Upper lobe of left lung (tissue), 6 donors: ENCODE data around the gene KDM4F. TPM values are rescaled to one million over a fixed set of nuclear protein-coding genes. Genes with fewer than 3 reads are reported as not detected.
A peak's percentile ranks its signal among the peaks of the same experiment; 100 is the strongest.

Experiments
- ATAC-seq, 2 donors: fragments of 200-7000 bp; cut with Tn5 transposase; one replicate each; pipeline ENCODE4 v1.9.1; 2022; ENCODE audit warnings: mild to moderate bottlenecking in 2 of 2, moderate library complexity in 2 of 2; ENCODE audit not compliant: low FRiP score in 2 of 2
- DNase-seq, 2 donors: peaks; one replicate each; pipeline ENCODE4 v3.0.0-alpha.2; 2019 to 2020
- H3K27ac ChIP-seq, 4 donors: fragments of 200-600 bp; sonication (generic); one replicate each; pipeline ENCODE4 v1.5.1; 2016 to 2019
- H3K27me3 ChIP-seq, 4 donors: fragments of 200-600 bp; sonication (generic); one replicate each; pipeline ENCODE4 v1.5.1; 2017 to 2019
- H3K36me3 ChIP-seq, 4 donors: fragments of 200-600 bp; sonication (generic); one replicate each; pipeline ENCODE4 v1.5.1; 2016 to 2019
- H3K4me1 ChIP-seq, 4 donors: fragments of 200-600 bp; sonication (generic); one replicate each; pipeline ENCODE4 v1.5.1; 2018 to 2019
- H3K4me3 ChIP-seq, 4 donors: fragments of 200-600 bp; sonication (generic); one replicate each; pipeline ENCODE4 v1.5.1; 2017 to 2019; ENCODE audit warnings: mild to moderate bottlenecking in 2 of 4, moderate library complexity in 1 of 4
- H3K9me3 ChIP-seq, 4 donors: fragments of 200-600 bp; sonication (generic); one replicate each; pipeline ENCODE4 v1.5.1; 2018 to 2019
- CTCF ChIP-seq, 6 experiments: fragments of 450-650 bp in 4 of 6; fragments of 200-600 bp in 2 of 6; sonication (generic) in 2 of 6; IDR thresholded peaks; one replicate each; pipeline ENCODE4 v1.5.1; 2016 to 2019; ENCODE audit warnings: antibody characterized with exemption in 6 of 6
- EP300 ChIP-seq, 4 donors: sonication (generic); formaldehyde crosslinking; IDR thresholded peaks; one replicate each; pipeline ENCODE4 v1.5.1; 2017; ENCODE audit warnings: antibody characterized with exemption in 4 of 4, control low read depth in 2 of 4
- POLR2A ChIP-seq, 4 donors: fragments of 450-650 bp; IDR thresholded peaks; one replicate each; pipeline ENCODE4 v1.5.1; 2016 to 2017; ENCODE audit warnings: antibody characterized with exemption in 4 of 4, mild to moderate bottlenecking in 2 of 4
- POLR2AphosphoS5 ChIP-seq, 2 donors: sonication (generic); formaldehyde crosslinking; IDR thresholded peaks; one replicate each; pipeline ENCODE4 v1.5.1; 2017; ENCODE audit warnings: antibody characterized with exemption in 2 of 2
- WGBS, 2 donors: methylation state at CpG; one replicate each; pipeline ENCODE4 v1.1.5; 2017 to 2018; 5-methylcytosine and 5-hydroxymethylcytosine counted together
- total RNA-seq, 6 donors: library from RNA; depleted of rRNA in 4 of 6; stranded (reverse); fragments of >200 nt in 4 of 6; gene quantifications; one replicate each; pipeline versions ENCODE4 v1.1.0 to v1.2.1, GENCODE V29; 2016 to 2021
- donor health status: DM: no; HTN: no; CAD: no; lungs with moderate emphysema.
- donor health status: DM: no; HTN: yes; CAD: no; lungs with severe emphysema.

KDM4F gene
- total RNA-seq, 6 donors from 2014 or later = not detected

GRCh38 chr11:95086836-95087570, 37.8 kb downstream of the KDM4F start:
- Histone ChIP-seq H3K27me3 (no peaks in the 10 kb centered on the region), H3K36me3 (no peaks in the 10 kb centered on the region), H3K27ac (no peak overlapping the region), H3K9me3 (no peaks in the 10 kb centered on the region), H3K4me3 (no peak overlapping the region), H3K4me1 (peaks cover 11 to 26% (median 13%) of the 10 kb centered on the region in 4 donors)
- no peak for DNase-seq
- ATAC-seq = no peak
- WGBS, 2 donors = 78 to 89% methylated on average over 1 of the region's 1 CpG
- TF ChIP-seq CTCF (IDR thresholded peaks at IDR 0.05) = no peak
- TF ChIP-seq POLR2A (IDR thresholded peaks at IDR 0.05) = no peak
- TF ChIP-seq POLR2AphosphoS5 (IDR thresholded peaks at IDR 0.05) = no peak
- TF ChIP-seq EP300 (IDR thresholded peaks at IDR 0.05) = no peak

GRCh38 chr11:95088946-95089619, 39.9 kb downstream of the KDM4F start:
- TF ChIP-seq POLR2A (IDR thresholded peaks at IDR 0.05) = no peak
- TF ChIP-seq POLR2AphosphoS5 (IDR thresholded peaks at IDR 0.05) = no peak
- no peak for TF ChIP-seq EP300 (IDR thresholded peaks at IDR 0.05)
- TF ChIP-seq CTCF (IDR thresholded peaks at IDR 0.05) = no peak
- Histone ChIP-seq H3K4me3 (peak overlapping the region; percentile 46 to 96 (median 71)), H3K36me3 (no peaks in the 10 kb centered on the region), H3K9me3 (no peaks in the 10 kb centered on the region), H3K27me3 (no peaks in the 10 kb centered on the region), H3K27ac (peak overlapping the region; percentile 89 to 95 (median 91)), H3K4me1 (peaks cover 23 to 37% (median 29%) of the 10 kb centered on the region in 4 donors)
- 9 to 18% methylated on average over 20 to 27 of the region's 27 CpGs for WGBS, 2 donors
- DNase-seq (no peak), ATAC-seq (peak; percentile 60 to 81)

GRCh38 chr11:95089620-95090542, 40.7 kb downstream of the KDM4F start, which contains the start of gene ENDOD1:
TSS of gene ENDOD1 (plus strand) at chr11:95089846. CDS start at chr11:95089928, 82 bp downstream.
- Histone ChIP-seq H3K27ac (peak within 1 kb of the TSS; percentile 89 to 95 (median 91)), H3K27me3 (no peaks in the 10 kb centered on the region), H3K36me3 (no peaks in the 10 kb centered on the region), H3K4me1 (peaks cover 23 to 37% (median 31%) of the 10 kb centered on the region in 4 donors), H3K9me3 (no peaks in the 10 kb centered on the region), H3K4me3 (peak within 1 kb of the TSS; percentile 68 to 96 (median 85))
- peak in 3 of 4 donors; percentile 71 to 91 (median 76) for TF ChIP-seq POLR2A (IDR thresholded peaks at IDR 0.05)
- peak; percentile 56 to 59 for TF ChIP-seq POLR2AphosphoS5 (IDR thresholded peaks at IDR 0.05)
- peak in 4 of 6 experiments; percentile 2 to 67 (median 36) for TF ChIP-seq CTCF (IDR thresholded peaks at IDR 0.05)
- TF ChIP-seq EP300 (IDR thresholded peaks at IDR 0.05) = no peak
- peak; percentile 85 to 97 for DNase-seq
- WGBS, 2 donors = 0 to 1% methylated on average over 3 to 32 of the region's 106 CpGs
- peak; percentile 97 to 99 for ATAC-seq

- Histone ChIP-seq H3K27ac (no peak overlapping the region), H3K4me3 (peak overlapping the region in 1 of 4 donors; percentile 96), H3K27me3 (no peaks in the 10 kb centered on the region), H3K9me3 (no peaks in the 10 kb centered on the region), H3K36me3 (no peaks in the 10 kb centered on the region), H3K4me1 (peaks cover 26 to 43% (median 34%) of the 10 kb centered on the region in 4 donors)
- no peak for DNase-seq
- no peak for ATAC-seq
- no peak for TF ChIP-seq CTCF (IDR thresholded peaks at IDR 0.05)
- TF ChIP-seq POLR2AphosphoS5 (IDR thresholded peaks at IDR 0.05) = no peak
- no peak for TF ChIP-seq POLR2A (IDR thresholded peaks at IDR 0.05)
- TF ChIP-seq EP300 (IDR thresholded peaks at IDR 0.05) = no peak
Observed at GRCh38 chr11:95091663-95092180, 42.5 kb downstream of the KDM4F start.
